Airway epithelial cell (primary cell): Measurements from ENCODE around the gene NUDT3. TPM values are rescaled to one million over a fixed set of nuclear protein-coding genes. Genes with fewer than 3 reads are reported as not detected.

Experiments
- total RNA-seq: library from RNA; depleted of rRNA; stranded (reverse); fragments of >200 nt; gene quantifications from 2 replicates; pipeline ENCODE4 v1.2.3, GENCODE V29; 2015

The NUDT3 gene
- 17.1 and 21.1 TPM in 2 replicates for total RNA-seq

DNA sequence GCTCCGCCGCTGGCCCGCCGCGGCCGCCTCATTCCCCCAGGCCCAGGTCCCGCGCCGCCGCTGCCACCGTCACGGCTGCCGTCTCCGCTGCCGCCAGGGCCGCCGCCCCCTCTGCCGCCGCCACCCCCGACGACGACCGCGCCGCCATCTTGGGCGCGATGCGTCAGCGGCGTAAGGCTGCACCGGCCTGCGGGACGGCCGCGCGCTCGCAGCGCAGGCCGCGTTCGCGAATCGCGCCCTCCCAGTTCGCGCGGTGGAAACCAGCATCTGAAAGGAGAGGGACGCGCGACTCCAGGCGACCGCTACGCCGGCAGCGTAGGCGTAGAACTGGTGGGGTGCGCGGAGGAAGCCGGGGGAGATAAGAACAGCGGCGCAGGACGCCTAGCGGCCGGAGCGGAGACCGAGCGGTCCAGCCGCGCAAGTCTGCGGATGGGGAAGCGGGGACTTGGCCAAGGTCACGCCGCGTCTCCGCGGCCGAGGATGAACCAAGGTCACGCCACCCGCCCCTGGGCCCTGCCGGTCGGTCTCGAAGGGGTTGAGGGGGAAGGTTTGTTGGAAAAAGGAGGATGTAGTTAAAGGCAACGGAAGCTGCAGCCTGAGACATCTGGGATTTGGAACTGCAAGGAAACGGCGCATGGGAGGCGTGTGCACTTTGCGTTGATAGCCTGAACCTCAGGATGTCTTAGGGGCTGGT is at the start of gene NUDT3:
Gene NUDT3, minus strand, starts transcription at position 173 of the 694 bp plus-strand sequence. CDS start 307 bp downstream, outside the sequence.

DNA sequence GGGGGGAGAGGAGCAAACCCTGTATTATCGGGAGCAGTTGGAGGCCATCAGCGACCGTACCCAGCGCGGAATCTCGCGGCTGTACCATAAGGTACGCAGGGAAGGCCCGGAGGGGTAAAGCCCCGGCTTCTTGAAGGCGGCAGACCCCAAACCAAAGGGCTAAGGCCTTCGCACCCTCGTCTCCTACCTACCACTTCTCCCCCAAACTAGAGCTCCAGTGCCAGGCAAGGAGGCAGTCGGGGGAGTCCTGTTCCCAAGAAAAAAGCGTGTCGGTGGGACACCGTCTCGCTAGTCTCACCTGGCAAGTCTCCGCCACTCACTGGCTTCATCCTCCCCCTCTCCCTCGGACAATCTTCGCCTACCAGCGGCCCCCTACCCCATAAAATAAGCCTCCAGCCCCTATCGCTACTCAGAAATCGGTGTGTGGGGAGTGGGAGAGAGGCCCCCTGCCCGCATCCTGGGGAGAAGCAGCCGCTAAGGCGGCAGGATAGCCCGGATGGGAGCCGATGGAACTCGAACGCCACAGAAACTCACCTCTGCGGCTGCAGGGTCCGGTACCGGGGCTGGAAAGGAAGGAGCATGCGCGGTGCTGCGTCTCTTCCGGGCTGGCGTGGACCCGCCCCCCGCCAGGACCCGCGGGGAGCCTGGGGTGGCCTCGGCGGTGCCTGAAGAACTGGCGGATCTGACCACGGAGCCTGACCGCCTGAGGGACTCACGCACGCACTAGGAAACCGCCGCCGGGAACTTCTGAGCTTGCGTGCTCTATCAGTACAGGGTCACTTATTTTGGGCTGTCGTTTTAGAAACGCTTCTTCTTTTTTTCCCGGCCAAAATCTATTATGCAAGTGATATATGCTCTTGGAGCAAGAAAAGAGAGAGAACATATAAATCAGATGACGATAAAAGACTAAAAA is 33.3 kb upstream of the NUDT3 start, which contains the start of gene RPS10:
Gene RPS10, minus strand, starts transcription at position 572 of the 913 bp plus-strand sequence. CDS start 848 bp downstream, outside the sequence.

DNA sequence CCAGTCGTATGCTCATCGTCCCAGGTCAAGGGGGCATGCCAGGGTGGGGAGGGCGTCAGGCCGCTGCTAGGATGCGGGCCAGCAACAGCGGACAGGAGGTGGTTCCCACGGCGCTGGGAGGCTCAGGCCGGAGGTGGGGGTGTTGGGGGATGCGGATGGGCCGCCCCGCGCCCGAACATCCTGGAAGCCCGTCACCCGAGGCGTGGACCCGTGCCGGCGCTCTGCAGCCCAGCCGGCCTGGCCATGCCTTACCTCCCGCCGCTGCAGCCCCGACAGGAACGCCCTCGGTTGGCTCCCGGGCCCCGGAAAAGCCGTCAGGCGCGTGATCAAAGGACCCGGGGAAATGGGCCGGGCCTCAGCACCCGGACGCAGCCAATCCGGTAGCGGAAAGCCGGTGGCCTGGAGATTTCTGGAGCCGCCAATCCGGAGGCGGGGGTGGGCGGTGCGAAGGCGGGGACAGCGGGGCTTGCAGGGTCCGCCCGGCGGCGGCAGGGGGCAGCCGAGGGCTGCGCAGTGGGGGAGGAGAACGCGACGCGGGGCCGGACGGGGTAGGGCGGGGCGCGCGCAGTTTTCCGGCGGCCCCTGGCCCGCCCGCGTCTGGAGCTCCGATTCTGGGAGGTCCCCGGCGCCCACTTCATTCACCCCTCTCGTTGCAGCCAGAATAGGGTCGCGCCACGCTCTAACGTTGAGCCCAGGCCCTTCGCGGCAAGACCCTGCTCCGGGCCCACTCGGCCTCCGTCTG is 143.6 kb downstream of the NUDT3 start, which contains the start of gene SMIM29:
Gene SMIM29, minus strand, starts transcription at position 280 of the 742 bp plus-strand sequence. CDS start 1,215 bp downstream, outside the sequence.

DNA sequence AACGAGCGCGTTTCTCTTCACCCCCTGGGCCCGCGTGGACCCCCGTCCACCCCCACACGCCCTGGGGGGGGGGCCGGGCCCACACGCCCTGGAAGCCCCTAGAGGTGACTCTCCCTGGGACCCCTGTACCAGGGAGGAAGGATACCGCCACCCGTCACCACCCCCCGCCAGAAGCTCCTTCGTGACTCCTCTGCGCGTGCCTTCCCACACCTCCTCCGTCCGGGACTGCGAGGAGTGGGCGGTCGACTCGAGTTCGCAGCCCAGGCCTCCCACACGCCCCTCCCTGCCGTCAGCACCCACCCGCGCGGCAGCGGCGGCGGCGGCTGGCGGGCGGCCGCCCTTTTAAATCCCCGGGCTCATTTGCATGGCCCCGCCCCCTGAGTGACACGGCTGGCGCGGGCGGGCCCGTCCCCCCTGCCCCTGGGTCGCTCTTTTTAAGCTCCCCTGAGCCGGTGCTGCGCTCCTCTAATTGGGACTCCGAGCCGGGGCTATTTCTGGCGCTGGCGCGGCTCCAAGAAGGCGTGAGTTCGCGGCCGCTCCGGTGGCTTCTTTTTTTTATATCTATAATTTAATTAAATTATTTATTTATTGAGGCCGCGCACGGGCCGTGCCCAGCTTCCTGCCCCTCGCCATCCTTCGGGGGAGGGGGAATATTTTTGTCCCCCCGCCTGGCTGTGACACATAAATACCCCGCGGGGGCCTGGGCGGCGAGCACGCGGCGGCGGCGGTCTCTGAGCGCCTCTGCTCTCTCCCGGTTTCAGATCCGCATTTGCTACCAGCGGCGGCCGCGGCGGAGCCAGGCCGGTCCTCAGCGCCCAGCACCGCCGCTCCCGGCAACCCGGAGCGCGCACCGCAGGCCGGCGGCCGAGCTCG is 155.8 kb downstream of the NUDT3 start, which contains the start of gene HMGA1:
Gene HMGA1, plus strand, starts transcription at position 431 of the 873 bp plus-strand sequence. CDS start 3,908 bp downstream, outside the sequence.

Other genes with a start within 250 kb of the NUDT3 start
- 0.07 TPM in 1 of 2 replicates, not detected in the other for gene GRM4, start 246.6 kb downstream of the NUDT3 start, total RNA-seq
- gene HMGA1, start 155.8 kb downstream of the NUDT3 start, total RNA-seq = 301 and 418 TPM in 2 replicates
- gene SMIM29, start 143.7 kb downstream of the NUDT3 start, total RNA-seq = 18.2 and 19.2 TPM in 2 replicates
- 4,178 and 5,351 TPM in 2 replicates for gene RPS10, start 33.4 kb upstream of the NUDT3 start, total RNA-seq
- not detected in 2 replicates for gene PACSIN1, start 73.4 kb upstream of the NUDT3 start, total RNA-seq
- gene SPDEF, start 163.7 kb upstream of the NUDT3 start, total RNA-seq = 21.0 and 23.6 TPM in 2 replicates